GM21367 (cell line): ENCODE data around the gene CCL22.

Experiments
- ATAC-seq: cut with Tn5 transposase; IDR thresholded peaks from one replicate; pipeline ENCODE4 v1.9.1; 2021; ENCODE audit not compliant: unreplicated experiment

Gene CCL22

DNA sequence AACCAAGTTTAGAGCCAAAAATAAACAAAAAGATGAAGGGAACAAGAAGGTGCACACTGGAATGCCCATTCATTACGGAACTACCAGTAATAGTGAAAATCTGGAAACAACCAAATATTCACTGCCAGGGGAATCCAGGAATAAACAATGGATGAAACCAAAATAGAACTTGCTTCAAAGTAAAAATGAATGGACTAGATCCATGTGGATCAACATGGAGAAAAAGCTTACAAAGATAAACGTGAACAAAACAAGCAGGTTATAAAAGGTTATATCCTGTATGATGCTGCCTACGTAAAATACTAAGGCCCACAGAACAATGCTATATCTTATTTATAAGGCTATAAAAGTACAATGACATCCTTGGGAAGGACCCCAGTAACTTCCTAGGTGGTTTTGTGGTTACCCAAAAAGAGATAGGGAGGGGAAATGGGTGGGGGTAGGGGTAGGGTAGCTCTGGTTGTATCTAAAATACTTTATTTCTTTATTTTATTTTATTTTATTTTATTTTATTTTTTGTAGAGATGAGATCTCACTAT lies 12.8 kb upstream of the CCL22 start:
- ATAC-seq = no peak

- no peak for ATAC-seq
These were observed 10.7 kb upstream of the CCL22 start for GRCh38 chr16:57347858-57348257.

DNA sequence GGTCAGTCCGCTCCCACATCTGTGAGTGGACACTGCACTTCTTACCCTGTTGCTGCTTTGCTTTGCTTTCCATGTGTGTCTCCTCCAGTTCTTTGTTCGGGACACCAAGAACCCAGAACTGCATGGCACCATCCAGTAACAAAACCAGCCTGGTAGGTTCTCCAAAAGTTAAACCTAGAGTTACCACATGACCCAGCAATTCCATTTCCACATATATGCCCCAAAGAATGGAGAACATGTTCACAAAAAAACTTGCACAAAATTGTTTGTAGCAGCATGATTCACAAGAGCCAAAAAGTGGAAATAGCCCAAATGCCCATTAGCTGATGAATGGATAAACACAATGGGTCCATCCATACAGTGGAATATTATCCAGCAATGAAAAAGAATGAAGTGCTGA lies 10.3 kb upstream of the CCL22 start:
- ATAC-seq = no peak

GRCh38 chr16:57349212-57350031 lies 9.2 kb upstream of the CCL22 start:
- ATAC-seq = peak; percentile 81

- no peak for ATAC-seq
These were observed 5.9 kb upstream of the CCL22 start for GRCh38 chr16:57352636-57353047.

DNA sequence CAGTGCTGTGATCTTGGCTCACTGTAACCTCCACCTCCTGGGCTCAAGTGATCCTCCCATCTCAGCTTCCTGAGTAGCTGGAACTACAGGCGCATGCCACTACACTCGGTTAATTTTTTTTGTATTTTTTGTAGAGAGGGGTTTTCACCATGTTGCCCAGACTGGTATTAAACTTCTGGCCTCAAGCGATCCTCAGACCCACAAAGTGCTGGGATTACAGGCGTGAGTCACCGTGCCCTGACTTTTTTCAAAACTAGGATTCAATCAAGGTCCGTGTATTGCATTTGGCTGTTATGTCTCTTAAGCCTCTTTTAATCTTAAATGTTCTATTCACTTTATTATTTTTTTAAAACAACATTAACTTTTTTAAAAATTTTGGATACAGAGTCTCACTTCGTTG lies 4.3 kb upstream of the CCL22 start:
- no peak for ATAC-seq

GRCh38 chr16:57355898-57356414 lies 2.6 kb upstream of the CCL22 start:
- ATAC-seq = no peak

DNA sequence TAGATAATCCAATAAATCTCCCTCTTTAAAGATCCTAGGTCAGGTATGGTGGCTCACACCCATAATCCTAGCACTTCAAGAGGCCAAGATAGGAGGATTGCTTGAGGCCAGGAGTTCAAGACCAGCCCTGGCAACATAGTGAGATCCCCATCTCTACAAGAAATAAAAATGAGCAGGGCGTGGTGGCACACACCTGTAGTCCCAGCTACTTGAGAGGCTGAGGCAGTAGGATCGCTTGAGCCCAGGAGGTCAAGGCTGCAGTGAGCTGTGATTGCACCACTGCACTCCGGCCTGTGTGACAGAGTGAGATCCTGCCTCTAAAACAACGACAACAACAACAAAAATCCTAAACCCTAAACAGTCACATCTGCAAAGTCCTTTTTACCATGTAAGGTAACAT lies 2.0 kb upstream of the CCL22 start:
- ATAC-seq = no peak

GRCh38 chr16:57357330-57358085 lies 1.1 kb upstream of the CCL22 start:
- no peak for ATAC-seq

GRCh38 chr16:57358086-57358420 lies 530 bp upstream of the CCL22 start:
- no peak for ATAC-seq

DNA sequence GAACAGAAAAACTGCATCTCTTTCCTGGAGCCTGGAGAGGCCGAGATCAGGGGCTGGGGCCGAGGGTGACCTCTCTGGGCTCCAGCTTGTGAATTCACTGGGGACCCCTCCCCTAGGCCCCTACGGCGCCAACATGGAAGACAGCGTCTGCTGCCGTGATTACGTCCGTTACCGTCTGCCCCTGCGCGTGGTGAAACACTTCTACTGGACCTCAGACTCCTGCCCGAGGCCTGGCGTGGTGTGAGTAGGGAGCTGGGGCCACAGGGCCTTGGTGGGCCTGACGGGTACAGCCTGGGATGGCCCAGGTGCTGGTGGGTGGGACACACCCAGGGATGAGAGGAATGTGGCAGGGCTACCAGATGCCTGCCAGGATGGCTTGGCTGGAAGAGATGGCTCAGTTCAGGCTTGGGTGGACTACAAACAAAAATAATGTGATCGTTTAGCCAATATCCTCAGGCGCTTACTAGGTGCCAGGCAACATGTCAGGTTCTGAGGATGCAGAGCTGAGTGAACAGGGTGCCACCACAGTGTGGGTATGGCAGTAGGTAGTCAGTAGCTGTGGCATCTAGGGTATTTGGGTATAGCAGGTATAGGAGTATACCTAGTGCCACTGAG lies 1.8 kb downstream of the CCL22 start:
- no peak for ATAC-seq

GRCh38 chr16:57361404-57361803 lies 2.8 kb downstream of the CCL22 start:
- no peak for ATAC-seq

- no peak for ATAC-seq
These were observed 5.6 kb downstream of the CCL22 start for GRCh38 chr16:57364143-57364542.

DNA sequence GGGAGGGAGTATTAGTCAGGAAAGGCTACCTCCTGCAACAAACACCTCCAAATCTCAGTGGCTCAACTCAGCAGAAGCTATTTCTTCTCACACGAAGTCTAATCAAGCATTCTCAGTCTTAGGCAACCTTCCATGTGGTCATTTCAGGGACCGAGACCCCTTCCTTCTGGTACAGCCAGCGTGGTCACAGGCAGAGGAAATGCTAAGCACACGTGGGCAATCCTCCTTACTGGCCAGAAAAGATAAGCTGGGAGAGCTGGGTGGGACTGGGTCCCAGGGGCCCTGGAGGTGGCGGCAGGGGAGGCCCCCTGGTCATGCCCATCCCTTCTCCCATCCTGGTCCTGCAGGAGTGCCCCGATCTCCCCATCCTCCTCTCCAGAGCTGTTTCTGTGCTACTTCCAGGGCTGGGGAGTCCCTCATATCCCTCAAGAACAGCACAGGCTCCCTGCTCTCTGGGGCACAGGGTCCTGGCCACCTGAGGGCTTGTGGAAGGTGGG lies 8.0 kb downstream of the CCL22 start:
- no peak for ATAC-seq

- no peak for ATAC-seq
These were observed 8.7 kb downstream of the CCL22 start for GRCh38 chr16:57367116-57367752.

GRCh38 chr16:57371494-57372371 lies 13.2 kb downstream of the CCL22 start:
- no peak for ATAC-seq

DNA sequence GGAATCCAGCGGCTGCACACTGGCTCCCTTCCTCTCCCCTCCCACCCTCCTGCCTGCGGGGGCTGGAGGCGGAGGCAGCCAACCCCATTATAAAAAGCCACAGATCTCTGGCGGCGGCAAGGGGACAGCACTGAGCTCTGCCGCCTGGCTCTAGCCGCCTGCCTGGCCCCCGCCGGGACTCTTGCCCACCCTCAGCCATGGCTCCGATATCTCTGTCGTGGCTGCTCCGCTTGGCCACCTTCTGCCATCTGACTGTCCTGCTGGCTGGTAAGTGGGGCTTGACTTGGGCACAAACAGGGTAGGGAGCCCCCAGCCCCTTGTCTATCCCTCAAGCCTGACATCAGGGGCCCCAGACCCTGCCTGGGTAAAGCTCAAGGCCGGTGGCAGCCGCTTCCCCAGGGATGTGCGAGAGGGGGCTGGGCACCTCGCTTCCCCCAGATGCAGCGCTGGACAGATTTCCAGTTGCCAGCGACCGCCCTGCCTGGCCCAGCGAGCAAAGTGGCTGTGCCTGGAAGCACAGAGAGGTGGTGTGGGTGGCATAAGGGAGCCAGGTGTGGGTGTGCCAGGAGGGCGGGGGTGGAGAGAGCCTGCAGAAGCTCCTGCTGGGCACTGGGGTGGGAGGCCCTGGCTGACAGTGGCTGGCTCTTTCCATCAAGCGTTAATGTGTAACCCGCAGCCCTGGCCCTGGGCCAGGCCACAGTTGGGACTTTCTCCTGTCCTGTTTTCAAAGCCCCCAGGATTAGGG lies 14.0 kb downstream of the CCL22 start, which contains the start of gene CX3CL1:
CX3CL1 (plus strand) TSS at position 119 of the 745 bp plus-strand sequence; CDS start at position 198, 79 bp downstream.
- no peak for ATAC-seq

- no peak for ATAC-seq
These were observed 14.7 kb downstream of the CCL22 start for GRCh38 chr16:57373117-57373947.
